SK-N-SH (cell line): ENCODE data around the gene CBR1. TPM values are rescaled to one million over a fixed set of nuclear protein-coding genes. Genes with fewer than 3 reads are reported as not detected.

ENCODE experiments used
- CTCF ChIA-PET: fragments of 300-600, 350-600 bp; formaldehyde crosslinking; extraction: SDS; loops from one replicate; lab custom pipeline; 2021; lab: Yijun Ruan, JAX
- POLR2A ChIA-PET: fragments of 350-600 bp; sonication (Branson Sonifier 250); formaldehyde crosslinking; extraction: SDS; loops from one replicate; lab custom pipeline; 2020; ENCODE audit warnings: antibody characterized with exemption, inconsistent platforms; lab: Yijun Ruan, JAX
- DNase-seq: peaks from one replicate; pipeline ENCODE4 v3.0.0; 2012
- H2AFZ ChIP-seq: fragments of 200-600 bp; sonication (generic); 2 replicates; pipeline ENCODE4 v1.8.1; 2016; ENCODE audit warnings: antibody characterized with exemption, mild to moderate bottlenecking, low read depth
- H3F3A ChIP-seq: fragments of 200-600 bp; sonication (generic); replicated peaks from 2 replicates; pipeline ENCODE3; 2016; ENCODE audit warnings: antibody characterized with exemption, mild to moderate bottlenecking; ENCODE audit not compliant: insufficient read depth
- H3K27ac ChIP-seq, 2 experiments: fragments of 200-500 bp in 1 of 2; fragments of 200-600 bp in 1 of 2; sonication (Bioruptor generic) in 1 of 2; sonication (generic), shearing (Covaris generic) in 1 of 2; 2 replicates each; pipeline versions ENCODE4 v1.5.1 to v1.6.1; 2014 to 2016; ENCODE audit warnings: low read depth in 2 of 2, inconsistent platforms in 1 of 2, low read length in 1 of 2, mild to moderate bottlenecking in 1 of 2, mixed read lengths in 1 of 2
- H3K27me3 ChIP-seq: fragments of 200-600 bp; sonication (generic), shearing (Covaris generic); 2 replicates; pipeline ENCODE4 v1.6.1; 2016; ENCODE audit warnings: mixed run types; ENCODE audit not compliant: insufficient read depth
- H3K36me3 ChIP-seq, 2 experiments: fragments of 200-500 bp in 1 of 2; fragments of 200-600 bp in 1 of 2; sonication (Bioruptor generic) in 1 of 2; sonication (generic) in 1 of 2; replicated peaks in 1 of 2; 2 replicates each; pipeline versions ENCODE3 to v1.5.1; 2014 to 2016; ENCODE audit warnings: low read length in 1 of 2, mild to moderate bottlenecking in 1 of 2; ENCODE audit not compliant: insufficient read depth in 2 of 2, control insufficient read depth in 1 of 2
- H3K4me1 ChIP-seq, 2 experiments: fragments of 200-500 bp in 1 of 2; fragments of 200-600 bp in 1 of 2; sonication (Bioruptor generic) in 1 of 2; sonication (generic), shearing (Covaris generic) in 1 of 2; 2 replicates each; pipeline versions ENCODE4 v1.5.1 to v1.6.1; 2014 to 2016; ENCODE audit warnings: low read depth in 1 of 2, low read length in 1 of 2, mixed run types in 1 of 2; ENCODE audit not compliant: insufficient read depth in 2 of 2, control insufficient read depth in 1 of 2
- H3K4me2 ChIP-seq: fragments of 200-600 bp; sonication (generic), shearing (Covaris generic); 2 replicates; pipeline ENCODE4 v1.6.1; 2017; ENCODE audit warnings: mixed run types
- H3K4me3 ChIP-seq, 2 experiments: fragments of 200-500 bp in 1 of 2; fragments of 200-600 bp in 1 of 2; sonication (Bioruptor generic) in 1 of 2; sonication (generic), shearing (Covaris generic) in 1 of 2; 2 replicates each; pipeline versions ENCODE4 v1.5.1 to v1.8.1; 2014 to 2016; ENCODE audit warnings: low read depth in 2 of 2, inconsistent platforms in 1 of 2, low read length in 1 of 2, mild to moderate bottlenecking in 1 of 2, mixed read lengths in 1 of 2, moderate library complexity in 1 of 2
- H3K79me2 ChIP-seq: fragments of 200-600 bp; sonication (generic); 2 replicates; pipeline ENCODE4 v1.8.1; 2017; ENCODE audit warnings: mild to moderate bottlenecking; ENCODE audit not compliant: insufficient read depth
- H3K9ac ChIP-seq: fragments of 200-600 bp; sonication (generic); 2 replicates; pipeline ENCODE4 v1.6.1; 2017; ENCODE audit warnings: mixed run types
- H3K9me2 ChIP-seq: fragments of 200-600 bp; sonication (generic); 2 replicates; pipeline ENCODE4 v1.6.1; 2017; ENCODE audit warnings: mixed run types
- H3K9me3 ChIP-seq: fragments of 200-600 bp; sonication (generic); 2 replicates; pipeline ENCODE4 v1.6.1; 2017; ENCODE audit warnings: mixed run types, mild to moderate bottlenecking, moderate library complexity
- H4K20me1 ChIP-seq: fragments of 200-600 bp; sonication (generic); 2 replicates; pipeline ENCODE4 v1.6.1; 2017; ENCODE audit warnings: mild to moderate bottlenecking, mixed run types; ENCODE audit not compliant: insufficient read depth
- CHD2 ChIP-seq: fragments of 150-350 bp; IDR thresholded peaks from 2 replicates; pipeline ENCODE4 v1.6.1; 2018; ENCODE audit warnings: low read length; ENCODE audit not compliant: partially characterized antibody
- ELF1 ChIP-seq: IDR thresholded peaks from 2 replicates; pipeline ENCODE4 v1.4.0; 2012
- EP300 ChIP-seq, 2 experiments: IDR thresholded peaks; 2 replicates each; pipeline versions ENCODE4 v1.4.0 to v1.6.1; 2012; ENCODE audit warnings: borderline replicate concordance in 1 of 2, low read depth in 1 of 2, low read length in 1 of 2
- EZH2phosphoT487 ChIP-seq: fragments of 200-600 bp; sonication (generic); IDR thresholded peaks from 2 replicates; pipeline ENCODE4 v1.6.1; 2017; ENCODE audit warnings: low read depth, mixed run types, mild to moderate bottlenecking, antibody characterized with exemption, moderate library complexity, borderline replicate concordance
- GABPA ChIP-seq: IDR thresholded peaks from 2 replicates; pipeline ENCODE4 v1.4.0; 2012; ENCODE audit warnings: low read depth, mild to moderate bottlenecking
- MEF2A ChIP-seq: IDR thresholded peaks from 2 replicates; pipeline ENCODE4 v1.4.0; 2012; ENCODE audit warnings: low read depth, borderline replicate concordance
- NRF1 ChIP-seq: IDR thresholded peaks from 2 replicates; pipeline ENCODE4 v1.6.1; 2012; ENCODE audit warnings: low read depth, mild to moderate bottlenecking, low read length
- POLR2AphosphoS5 ChIP-seq: IDR thresholded peaks from 2 replicates; pipeline ENCODE4 v1.6.1; 2012; ENCODE audit warnings: low read depth, low read length
- SIN3A ChIP-seq: IDR thresholded peaks from 2 replicates; pipeline ENCODE4 v1.6.1; 2012; ENCODE audit warnings: low read depth, mild to moderate bottlenecking, low read length, moderate library complexity, borderline replicate concordance
- SMC3 ChIP-seq: IDR thresholded peaks from 2 replicates; pipeline ENCODE4 v1.6.1; 2012; ENCODE audit warnings: low read depth, low read length, improper control_type of control experiment
- TAF1 ChIP-seq: IDR thresholded peaks from 2 replicates; pipeline ENCODE4 v1.6.1; 2012; ENCODE audit warnings: low read depth, mild to moderate bottlenecking, low read length, moderate library complexity, borderline replicate concordance
- YY1 ChIP-seq: IDR thresholded peaks from 2 replicates; pipeline ENCODE4 v1.4.0; 2012; ENCODE audit warnings: low read depth, mild to moderate bottlenecking
- WGBS: methylation state at CpG from one replicate; pipeline ENCODE4 v1.1.6; 2017; ENCODE audit warnings: low lambda C conversion rate; 5-methylcytosine and 5-hydroxymethylcytosine counted together
- polyA plus RNA-seq, 3 experiments: library from polyadenylated mRNA; depleted of rRNA; stranded (reverse); fragments of >200 nt; gene quantifications; 2 replicates each; pipeline ENCODE4 v1.2.3, GENCODE V29; 2012
- TF ChIP-seq, protein P1 (sequence below): IDR thresholded peaks from 2 replicates; pipeline ENCODE4 v1.6.1; 2012; ENCODE audit warnings: mild to moderate bottlenecking, low read depth, low read length, moderate library complexity
- TF ChIP-seq, protein P2 (sequence below): fragments of 150-350 bp; IDR thresholded peaks from 2 replicates; pipeline ENCODE4 v1.6.1; 2017; ENCODE audit warnings: antibody characterized with exemption, low read length, low read depth, borderline replicate concordance
- TF ChIP-seq, protein P3 (sequence below): IDR thresholded peaks from 2 replicates; pipeline ENCODE4 v1.4.0; 2012; ENCODE audit warnings: low read depth

Gene CBR1
- polyA plus RNA-seq, 1 of the 3 experiments (the other 2 are of a cell fraction) = 136 TPM

DNA sequence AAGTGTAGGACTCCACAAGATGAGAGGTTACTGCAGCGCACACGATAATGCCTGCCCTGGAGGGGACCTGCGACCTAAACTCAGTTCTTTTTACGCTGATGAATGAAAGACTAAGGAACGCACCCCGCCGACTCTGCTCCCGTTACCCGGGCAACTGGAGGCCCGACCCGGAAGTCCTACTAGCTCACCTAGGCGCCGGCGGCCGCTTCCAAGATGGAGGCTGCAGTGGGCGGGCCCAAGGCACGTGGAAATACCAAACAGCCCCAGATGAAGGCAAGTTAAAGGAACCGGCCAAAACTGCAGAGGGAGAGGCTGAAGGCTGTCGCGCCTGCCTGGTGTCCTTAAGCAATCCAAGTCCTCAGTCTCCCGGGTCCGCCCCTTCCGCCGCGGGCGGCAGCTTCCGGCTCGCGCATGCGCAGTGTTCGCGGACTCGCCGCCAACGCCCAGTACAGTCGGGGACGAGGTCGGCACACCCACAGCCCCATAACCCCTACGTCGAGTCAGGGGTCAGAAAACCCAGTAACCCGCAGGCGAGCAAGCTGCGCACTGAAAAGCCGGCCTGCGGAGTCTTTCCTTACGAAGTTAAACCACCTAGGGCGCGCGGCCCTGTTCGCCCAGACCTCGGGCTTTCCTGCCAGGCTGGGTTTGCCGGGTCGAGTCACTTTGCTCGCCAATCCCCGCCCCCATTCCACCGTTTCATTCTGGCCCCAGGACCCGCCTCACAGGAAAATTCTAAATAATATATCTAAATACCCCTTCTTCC is 9.5 kb upstream of the CBR1 start, which contains the start of gene SETD4:
Gene SETD4 (minus strand): TSS at position 368 of the 763 bp plus-strand sequence. CDS start 1,638 bp downstream, outside the sequence.
- Histone ChIP-seq H3K4me3 (peak within 1 kb of the TSS; percentile 82 to 83), H3K9ac (peak within 1 kb of the TSS; percentile 67), H3K27me3 (no peaks in the 10 kb centered on the region), H3K79me2 (peaks cover 22% of the 10 kb centered on the region), H3K27ac (peak within 1 kb of the TSS; percentile 89 to 98), H3K4me1 (peaks cover 0 to 6% of the 10 kb centered on the region in 2 experiments; a peak in 3 of 4 replicates), H3K9me2 (no peaks in the 10 kb centered on the region), H3K4me2 (peak within 1 kb of the TSS; percentile 88), H2AFZ (peak within 1 kb of the TSS; percentile 91), H3F3A (peaks cover 11% of the 10 kb centered on the region), H3K36me3 (peaks cover 25 to 32% of the 10 kb centered on the region in 2 experiments), H3K9me3 (no peaks in the 10 kb centered on the region), H4K20me1 (no peaks in the 10 kb centered on the region)
- ChIA-PET POLR2A (interaction anchor here (0.6 to 2.6 kb wide), 7 partner anchors 9 to 325 kb away, joined by 3 to 33 read pairs (median 3); partner anchors contain the start of genes CBR1 and MORC3), CTCF (interaction anchor here (1.0 to 2.1 kb wide), 7 partner anchors 13 to 65 kb away, joined by 3 to 12 read pairs (median 4); no protein-coding TSS in a partner anchor)
- WGBS = 1% methylated on average over 23 of the region's 57 CpGs
- TF ChIP-seq EZH2phosphoT487 (no peak), SMC3 (no peak), ELF1 (peak; percentile 87), POLR2AphosphoS5 (peak; percentile 92), MEF2A (no peak), TAF1 (peak; percentile 63; the same call in 1 of the 2 replicates), CHD2 (peak; percentile 7), EP300 (IDR thresholded peaks at IDR 0.05; ENCODE audit: borderline replicate concordance in 1 of 2, low read depth in 1 of 2, low read length in 1 of 2) (no peak), GABPA (peak; percentile 86), YY1 (peak; percentile 91), SIN3A (peak; percentile 10; the same call in 1 of the 2 replicates), NRF1 (peak; percentile 89)
- TF ChIP-seq, protein P1, sequence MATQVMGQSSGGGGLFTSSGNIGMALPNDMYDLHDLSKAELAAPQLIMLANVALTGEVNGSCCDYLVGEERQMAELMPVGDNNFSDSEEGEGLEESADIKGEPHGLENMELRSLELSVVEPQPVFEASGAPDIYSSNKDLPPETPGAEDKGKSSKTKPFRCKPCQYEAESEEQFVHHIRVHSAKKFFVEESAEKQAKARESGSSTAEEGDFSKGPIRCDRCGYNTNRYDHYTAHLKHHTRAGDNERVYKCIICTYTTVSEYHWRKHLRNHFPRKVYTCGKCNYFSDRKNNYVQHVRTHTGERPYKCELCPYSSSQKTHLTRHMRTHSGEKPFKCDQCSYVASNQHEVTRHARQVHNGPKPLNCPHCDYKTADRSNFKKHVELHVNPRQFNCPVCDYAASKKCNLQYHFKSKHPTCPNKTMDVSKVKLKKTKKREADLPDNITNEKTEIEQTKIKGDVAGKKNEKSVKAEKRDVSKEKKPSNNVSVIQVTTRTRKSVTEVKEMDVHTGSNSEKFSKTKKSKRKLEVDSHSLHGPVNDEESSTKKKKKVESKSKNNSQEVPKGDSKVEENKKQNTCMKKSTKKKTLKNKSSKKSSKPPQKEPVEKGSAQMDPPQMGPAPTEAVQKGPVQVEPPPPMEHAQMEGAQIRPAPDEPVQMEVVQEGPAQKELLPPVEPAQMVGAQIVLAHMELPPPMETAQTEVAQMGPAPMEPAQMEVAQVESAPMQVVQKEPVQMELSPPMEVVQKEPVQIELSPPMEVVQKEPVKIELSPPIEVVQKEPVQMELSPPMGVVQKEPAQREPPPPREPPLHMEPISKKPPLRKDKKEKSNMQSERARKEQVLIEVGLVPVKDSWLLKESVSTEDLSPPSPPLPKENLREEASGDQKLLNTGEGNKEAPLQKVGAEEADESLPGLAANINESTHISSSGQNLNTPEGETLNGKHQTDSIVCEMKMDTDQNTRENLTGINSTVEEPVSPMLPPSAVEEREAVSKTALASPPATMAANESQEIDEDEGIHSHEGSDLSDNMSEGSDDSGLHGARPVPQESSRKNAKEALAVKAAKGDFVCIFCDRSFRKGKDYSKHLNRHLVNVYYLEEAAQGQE = peak; percentile 15; the same call in 1 of the 2 replicates
- TF ChIP-seq, protein P2, sequence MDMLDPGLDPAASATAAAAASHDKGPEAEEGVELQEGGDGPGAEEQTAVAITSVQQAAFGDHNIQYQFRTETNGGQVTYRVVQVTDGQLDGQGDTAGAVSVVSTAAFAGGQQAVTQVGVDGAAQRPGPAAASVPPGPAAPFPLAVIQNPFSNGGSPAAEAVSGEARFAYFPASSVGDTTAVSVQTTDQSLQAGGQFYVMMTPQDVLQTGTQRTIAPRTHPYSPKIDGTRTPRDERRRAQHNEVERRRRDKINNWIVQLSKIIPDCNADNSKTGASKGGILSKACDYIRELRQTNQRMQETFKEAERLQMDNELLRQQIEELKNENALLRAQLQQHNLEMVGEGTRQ = no peak
- TF ChIP-seq, protein P3, sequence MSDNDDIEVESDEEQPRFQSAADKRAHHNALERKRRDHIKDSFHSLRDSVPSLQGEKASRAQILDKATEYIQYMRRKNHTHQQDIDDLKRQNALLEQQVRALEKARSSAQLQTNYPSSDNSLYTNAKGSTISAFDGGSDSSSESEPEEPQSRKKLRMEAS = peak; percentile 90
- peak; percentile 95 for DNase-seq
